Measurements from ENCODE around the gene ZIC4.

ZIC4 gene

GRCh38 chr3:147406028-147406931 lies at the start of gene ZIC4:
Gene ZIC4, minus strand, starts transcription at chr3:147406543. Its CDS starts 3,746 bp downstream, at chr3:147402797.
- no peak for DNase-seq

GRCh38 chr3:147449669-147450068 lies 43.3 kb upstream of the ZIC4 start:
- DNase-seq, result no peak

- DNase-seq, result no peak
These were observed 40.9 kb upstream of the ZIC4 start for GRCh38 chr3:147447224-147447623.

- DNase-seq, result no peak
These were observed 25.4 kb upstream of the ZIC4 start for GRCh38 chr3:147431751-147432150.

GRCh38 chr3:147428754-147429153 lies 22.4 kb upstream of the ZIC4 start:
- no peak for DNase-seq

GRCh38 chr3:147428326-147428725 lies 22.0 kb upstream of the ZIC4 start:
- no peak for DNase-seq

- no peak for DNase-seq
These were observed 21.4 kb upstream of the ZIC4 start for GRCh38 chr3:147427746-147428145.

- DNase-seq, result no peak
These were observed 20.6 kb upstream of the ZIC4 start for GRCh38 chr3:147426931-147427330.

GRCh38 chr3:147425388-147425850 lies 19.1 kb upstream of the ZIC4 start:
- no peak for DNase-seq

GRCh38 chr3:147424581-147425387 lies 18.4 kb upstream of the ZIC4 start:
- DNase-seq, result no peak

- DNase-seq, result no peak
These were observed 17.6 kb upstream of the ZIC4 start for GRCh38 chr3:147423798-147424580.

GRCh38 chr3:147423537-147423797 lies 17.1 kb upstream of the ZIC4 start:
- DNase-seq, result no peak

GRCh38 chr3:147422601-147423536 lies 16.5 kb upstream of the ZIC4 start:
- no peak for DNase-seq

GRCh38 chr3:147422196-147422595 lies 15.9 kb upstream of the ZIC4 start:
- no peak for DNase-seq

- no peak for DNase-seq
These were observed 15.0 kb upstream of the ZIC4 start for GRCh38 chr3:147421184-147421912.

GRCh38 chr3:147420353-147421183 lies 14.2 kb upstream of the ZIC4 start:
- no peak for DNase-seq

- no peak for DNase-seq
These were observed 13.5 kb upstream of the ZIC4 start for GRCh38 chr3:147419781-147420224.

- no peak for DNase-seq
These were observed 12.7 kb upstream of the ZIC4 start for GRCh38 chr3:147418808-147419701.

- DNase-seq, result no peak
These were observed 12.0 kb upstream of the ZIC4 start for GRCh38 chr3:147418371-147418781.
